HG03520 (cell line): ENCODE results near the gene MRPL16.
"Not testable (repeated sequence)": the region's sequence is repeated elsewhere in the genome, so short reads cannot be mapped to it uniquely, and the experiment has no call there.

Experiments used
- ATAC-seq: cut with Tn5 transposase; IDR thresholded peaks from one replicate; pipeline ENCODE4 v1.9.1; 2021; ENCODE audit warnings: mild to moderate bottlenecking, moderate library complexity; ENCODE audit not compliant: unreplicated experiment

Gene MRPL16

GRCh38 chr11:59812220-59812619, 1.6 kb upstream of the MRPL16 start:
- ATAC-seq: no peak

- ATAC-seq: no peak
Measured at GRCh38 chr11:59810911-59811259, 307 bp upstream of the MRPL16 start.

GRCh38 chr11:59807047-59807610, 3.4 kb downstream of the MRPL16 start:
- no peak for ATAC-seq

GRCh38 chr11:59804061-59804460, 6.5 kb downstream of the MRPL16 start:
- ATAC-seq: no peak

- ATAC-seq: peak; percentile 58
Measured at GRCh38 chr11:59802639-59803176, 7.9 kb downstream of the MRPL16 start.

GRCh38 chr11:59801981-59802638, 8.5 kb downstream of the MRPL16 start:
- no peak for ATAC-seq

- ATAC-seq: no peak
Measured at GRCh38 chr11:59801160-59801706, 9.3 kb downstream of the MRPL16 start.

- ATAC-seq: no peak
Measured at GRCh38 chr11:59800390-59801025, 10.1 kb downstream of the MRPL16 start.

- no peak for ATAC-seq
Measured at GRCh38 chr11:59794417-59794816, 16.2 kb downstream of the MRPL16 start.

GRCh38 chr11:59792507-59792906, 18.1 kb downstream of the MRPL16 start:
- ATAC-seq: no peak

- ATAC-seq: no peak
Measured at GRCh38 chr11:59791639-59792038, 18.9 kb downstream of the MRPL16 start.

- no peak for ATAC-seq
Measured at GRCh38 chr11:59787816-59788215, 22.8 kb downstream of the MRPL16 start.

GRCh38 chr11:59787255-59787588, 23.4 kb downstream of the MRPL16 start:
- ATAC-seq: no peak

- ATAC-seq: no peak
Measured at GRCh38 chr11:59785818-59786217, 24.8 kb downstream of the MRPL16 start.

- not testable (repeated sequence) for ATAC-seq
Measured at GRCh38 chr11:59784441-59784840, 26.1 kb downstream of the MRPL16 start.

GRCh38 chr11:59783632-59784090, 26.9 kb downstream of the MRPL16 start:
- ATAC-seq: no peak

- no peak for ATAC-seq
Measured at GRCh38 chr11:59782080-59782479, 28.5 kb downstream of the MRPL16 start.

GRCh38 chr11:59779487-59779886, 31.1 kb downstream of the MRPL16 start:
- no peak for ATAC-seq

- ATAC-seq: no peak
Measured at GRCh38 chr11:59778122-59778521, 32.5 kb downstream of the MRPL16 start.

GRCh38 chr11:59777104-59777503, 33.5 kb downstream of the MRPL16 start:
- ATAC-seq: no peak

- ATAC-seq: no peak
Measured at GRCh38 chr11:59776210-59777066, 34.1 kb downstream of the MRPL16 start.
